Kidney (tissue), 14 donors: ENCODE data around the gene MED20. TPM values are rescaled to one million over a fixed set of nuclear protein-coding genes. Genes with fewer than 3 reads are reported as not detected.

Experiments used
- DNase-seq, 5 donors: peaks; one replicate each; pipeline ENCODE4 v3.0.0-alpha.2; 2013 to 2020
- FAIRE-seq: peaks from 2 replicates; lab custom pipeline; 2012; peaks lifted over from hg19 to GRCh38; lab: Jason Lieb, UNC
- H3K27ac ChIP-seq, 2 donors: one replicate each; pipeline ENCODE4 v1.7.0; 2013; ENCODE audit warnings: low read depth in 2 of 2, low read length in 2 of 2, inconsistent platforms in 1 of 2
- H3K27me3 ChIP-seq: one replicate; pipeline ENCODE4 v1.7.1; 2013; ENCODE audit warnings: low read length, inconsistent platforms; ENCODE audit not compliant: control insufficient read depth, insufficient read depth
- H3K36me3 ChIP-seq, 3 donors: one replicate each; pipeline versions ENCODE4 v1.7.0 to v1.7.1; 2013; ENCODE audit warnings: low read length in 3 of 3, control low read depth in 1 of 3, inconsistent platforms in 1 of 3; ENCODE audit not compliant: insufficient read depth in 3 of 3, control insufficient read depth in 2 of 3
- H3K4me1 ChIP-seq, 3 donors: one replicate each; pipeline versions ENCODE4 v1.7.0 to v1.7.1; 2013; ENCODE audit warnings: low read length in 3 of 3, inconsistent platforms in 1 of 3, low read depth in 1 of 3; ENCODE audit not compliant: control insufficient read depth in 2 of 3, insufficient read depth in 2 of 3
- H3K4me3 ChIP-seq, 3 donors: one replicate each; pipeline versions ENCODE4 v1.7.0 to v1.8.1; 2013; ENCODE audit warnings: low read length in 3 of 3, control low read depth in 1 of 3, inconsistent platforms in 1 of 3
- H3K9ac ChIP-seq, 3 donors: one replicate each; pipeline versions ENCODE4 v1.7.0 to v1.7.1; 2013; ENCODE audit warnings: low read length in 3 of 3, control low read depth in 1 of 3, inconsistent platforms in 1 of 3
- H3K9me3 ChIP-seq, 3 donors: one replicate each; pipeline versions ENCODE4 v1.7.0 to v1.7.1; 2013; ENCODE audit warnings: low read length in 3 of 3, control low read depth in 1 of 3, inconsistent platforms in 1 of 3; ENCODE audit not compliant: control insufficient read depth in 2 of 3, insufficient read depth in 1 of 3
- CTCF ChIP-seq: IDR thresholded peaks from 3 replicates; pipeline ENCODE4 v1.5.1; 2012; ENCODE audit warnings: mild to moderate bottlenecking, moderate library complexity, borderline replicate concordance; ENCODE audit not compliant: insufficient read depth; ENCODE audit errors: extremely low read depth
- intact Hi-C: fragments of 100-400 bp; cut with DNase I; formaldehyde crosslinking; loops from one replicate; pipeline ENCODE4 v1.11.1; 2022
- polyA plus RNA-seq: library from polyadenylated mRNA; stranded (reverse); fragments of 350-450 nt; fragmentation: Illumina TruSeq; extraction: RNeasy Lipid Tissue Mini Kit (QIAGEN cat#74804); gene quantifications from one replicate; pipeline ENCODE4 v1.2.3, GENCODE V29; 2014; ENCODE audit warnings: low read depth, low replicate concordance; ENCODE audit not compliant: insufficient read depth
- total RNA-seq: library from RNA; stranded (reverse); fragmentation: NEBNext Ultra II Directional; extraction: Animal tissue kit (Norgen Biotek cat#: 25700); gene quantifications from one replicate; pipeline ENCODE4 v1.2.1, GENCODE V29; 2021
- donor health status: control.
- donor health status: control.
- donor health status: control.
- donor health status: control.
- donor health status: control.
- donor health status: DM: yes; HTN: yes; CAD: no.
- donor health status: Normal renal cell carcinoma (clear cell type).

The MED20 gene
- total and polyA plus RNA-seq, 2 donors from 2014 or later, result 15.1 to 22.0 TPM

GRCh38 chr6:41932378-41932777, 11.4 kb upstream of the MED20 start:
- intact Hi-C loops, result loop anchor here (10.0 kb wide), 1 partner anchor 112 kb away; no protein-coding TSS in a partner anchor
- no peaks in the 10 kb centered on the region for H3K4me1 ChIP-seq
- DNase-seq, result no peak
- H3K27me3 ChIP-seq, result no peaks in the 10 kb centered on the region
- H3K36me3 ChIP-seq, result peaks cover 12 to 49% (median 48%) of the 10 kb centered on the region in 3 donors
- H3K9me3 ChIP-seq, result no peaks in the 10 kb centered on the region
- H3K9ac ChIP-seq, result no peak overlapping the region
- no peak for FAIRE-seq
- H3K27ac ChIP-seq, result no peak overlapping the region
- TF ChIP-seq CTCF, result no peak
- H3K4me3 ChIP-seq, result no peak overlapping the region

- FAIRE-seq (no peak), DNase-seq (no peak)
- Histone ChIP-seq H3K9me3 (no peaks in the 10 kb centered on the region), H3K9ac (no peak overlapping the region), H3K27me3 (no peaks in the 10 kb centered on the region), H3K27ac (no peak overlapping the region), H3K4me1 (no peaks in the 10 kb centered on the region), H3K4me3 (no peak overlapping the region), H3K36me3 (peaks cover 15 to 51% (median 49%) of the 10 kb centered on the region in 3 donors)
- TF ChIP-seq CTCF, result no peak
- intact Hi-C loops, result loop anchor here (10.0 kb wide), 1 partner anchor 113 kb away; no protein-coding TSS in a partner anchor
Observed at GRCh38 chr6:41931792-41932191, 10.9 kb upstream of the MED20 start.

GRCh38 chr6:41929924-41930323, 9.0 kb upstream of the MED20 start:
- intact Hi-C loops, result loop anchor here (10.0 kb wide), 1 partner anchor 115 kb away; no protein-coding TSS in a partner anchor
- Histone ChIP-seq H3K36me3 (peaks cover 15 to 49% (median 33%) of the 10 kb centered on the region in 3 donors), H3K4me3 (no peak overlapping the region), H3K9ac (no peak overlapping the region), H3K27me3 (no peaks in the 10 kb centered on the region), H3K9me3 (no peaks in the 10 kb centered on the region), H3K27ac (no peak overlapping the region), H3K4me1 (no peaks in the 10 kb centered on the region)
- DNase-seq, result no peak
- FAIRE-seq, result no peak
- no peak for TF ChIP-seq CTCF

- no peak overlapping the region for H3K4me3 ChIP-seq
- intact Hi-C loops, result no loop called here
- TF ChIP-seq CTCF, result no peak
- H3K9me3 ChIP-seq, result no peaks in the 10 kb centered on the region
- peaks cover 12 to 39% (median 16%) of the 10 kb centered on the region in 3 donors for H3K36me3 ChIP-seq
- peaks cover 4 to 6% (median 4%) of the 10 kb centered on the region in 3 donors for H3K4me1 ChIP-seq
- no peak for DNase-seq
- no peak overlapping the region for H3K9ac ChIP-seq
- H3K27ac ChIP-seq, result no peak overlapping the region
- no peak for FAIRE-seq
- no peaks in the 10 kb centered on the region for H3K27me3 ChIP-seq
Observed at GRCh38 chr6:41927253-41927652, 6.3 kb upstream of the MED20 start.
